SW 1271 (cell line): ENCODE results near the gene RPTOR.
A peak's percentile ranks its signal among the peaks of the same experiment; 100 is the strongest.
"Not testable (repeated sequence)": the region's sequence is repeated elsewhere in the genome, so short reads cannot be mapped to it uniquely, and the experiment has no call there.

Experiments used
- DNase-seq, 2 experiments: peaks; one replicate each; lab custom pipeline; 2025; lab: John Stamatoyannopoulos, UW

The RPTOR gene

DNA sequence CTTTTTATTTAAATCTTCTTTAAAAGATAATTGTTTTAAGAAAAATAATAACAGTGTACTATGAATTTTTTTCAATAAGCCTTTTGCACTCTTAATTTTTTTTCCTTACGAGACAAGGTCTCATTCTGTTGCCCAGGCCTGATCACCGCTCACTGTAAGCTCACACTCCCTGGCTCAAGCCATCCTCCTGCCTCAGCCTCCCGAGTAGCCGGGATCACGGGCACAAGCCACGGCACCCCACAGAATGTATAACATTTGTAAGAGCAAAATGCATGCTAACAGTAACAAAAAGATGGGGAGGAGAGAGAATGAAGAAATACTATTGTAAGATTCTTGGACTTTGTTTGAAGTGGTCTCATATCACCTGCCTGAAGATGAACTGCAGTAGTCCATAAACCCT lies 320.1 kb downstream of the RPTOR start:
- DNase-seq: no peak

- DNase-seq: peak in 1 of 2 experiments; percentile 44
These were observed 321.6 kb downstream of the RPTOR start for GRCh38 chr17:80866050-80866793.

GRCh38 chr17:80868022-80868609 lies 323.5 kb downstream of the RPTOR start:
- no peak for DNase-seq

DNA sequence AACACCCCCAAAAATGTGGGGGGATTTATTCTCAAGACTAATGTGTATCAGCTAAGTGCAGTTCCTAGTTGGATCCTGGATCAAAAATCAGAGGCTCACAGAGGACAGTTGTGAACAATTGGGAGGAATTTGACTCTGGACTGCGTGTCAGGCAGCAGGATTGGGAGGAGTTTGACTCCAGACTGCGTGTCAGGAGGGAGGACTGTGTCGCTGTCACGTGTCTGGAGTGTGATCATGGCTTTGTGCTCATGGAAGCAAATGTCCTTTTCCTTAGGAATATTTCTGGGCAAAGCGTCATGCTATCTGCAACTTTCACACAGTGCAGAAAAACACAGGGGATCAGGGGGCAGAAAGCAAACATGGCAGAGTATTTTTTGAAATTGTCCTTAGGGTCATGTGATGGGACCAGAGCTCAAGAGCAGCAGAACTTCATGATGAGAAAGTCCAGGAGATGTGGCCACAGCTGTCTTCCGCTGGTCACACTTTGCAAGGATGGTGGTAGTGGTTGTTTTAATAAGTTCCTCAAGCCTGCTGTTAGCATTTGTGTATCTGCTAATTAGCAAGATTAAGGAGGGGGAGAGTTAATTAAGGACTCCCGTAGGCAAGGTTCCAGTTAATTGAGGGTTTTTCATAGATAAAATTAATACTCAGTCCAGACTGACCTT lies 325.0 kb downstream of the RPTOR start:
- DNase-seq: no peak

DNA sequence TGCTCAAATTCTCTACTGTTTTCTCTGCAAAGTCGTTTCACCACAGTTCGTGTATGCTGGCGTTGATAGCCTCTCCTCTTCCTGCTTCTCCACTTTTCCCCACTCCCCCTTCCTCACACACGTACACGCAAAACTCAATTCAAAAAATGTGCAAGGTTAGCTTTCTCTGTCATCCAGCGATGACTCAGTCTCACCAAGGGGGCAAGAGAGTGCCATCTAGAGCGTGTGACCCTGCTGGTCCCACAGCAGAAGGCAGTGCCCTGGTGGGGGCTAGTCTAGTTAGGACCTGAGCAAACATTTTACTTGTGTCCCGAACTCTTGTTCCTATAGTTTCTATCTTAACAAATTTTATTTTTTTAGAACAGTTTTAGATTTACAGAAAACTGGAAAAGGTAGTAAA lies 325.8 kb downstream of the RPTOR start:
- DNase-seq: no peak

- DNase-seq: no peak
These were observed 326.7 kb downstream of the RPTOR start for GRCh38 chr17:80871341-80871740.

DNA sequence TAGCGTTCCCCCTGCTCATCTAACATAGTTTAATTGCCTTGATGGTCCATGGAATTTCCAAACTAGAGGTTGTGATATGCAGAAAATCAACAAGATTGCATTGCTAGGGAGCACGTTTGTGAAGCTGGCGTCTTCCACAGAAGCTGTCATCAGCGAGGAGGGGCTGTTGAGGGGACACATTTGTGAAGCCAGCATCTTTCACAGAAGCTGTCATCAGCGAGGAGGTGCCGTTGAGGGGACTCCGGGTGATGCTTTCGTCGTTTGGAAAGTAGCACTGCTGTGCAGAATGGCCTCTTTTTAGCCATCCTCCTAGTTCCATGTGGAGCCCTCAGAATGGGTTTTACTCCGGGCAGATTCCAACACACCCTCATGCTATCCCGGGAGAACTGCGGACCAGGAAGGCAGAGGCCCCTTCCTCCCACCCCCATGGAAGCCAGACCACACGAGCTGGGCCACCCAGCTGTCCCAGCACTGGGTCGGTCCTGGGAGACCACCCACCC lies 327.4 kb downstream of the RPTOR start:
- DNase-seq: no peak

- DNase-seq: no peak
These were observed 328.1 kb downstream of the RPTOR start for GRCh38 chr17:80872501-80873306.

GRCh38 chr17:80873307-80873951 lies 328.8 kb downstream of the RPTOR start:
- no peak for DNase-seq

DNA sequence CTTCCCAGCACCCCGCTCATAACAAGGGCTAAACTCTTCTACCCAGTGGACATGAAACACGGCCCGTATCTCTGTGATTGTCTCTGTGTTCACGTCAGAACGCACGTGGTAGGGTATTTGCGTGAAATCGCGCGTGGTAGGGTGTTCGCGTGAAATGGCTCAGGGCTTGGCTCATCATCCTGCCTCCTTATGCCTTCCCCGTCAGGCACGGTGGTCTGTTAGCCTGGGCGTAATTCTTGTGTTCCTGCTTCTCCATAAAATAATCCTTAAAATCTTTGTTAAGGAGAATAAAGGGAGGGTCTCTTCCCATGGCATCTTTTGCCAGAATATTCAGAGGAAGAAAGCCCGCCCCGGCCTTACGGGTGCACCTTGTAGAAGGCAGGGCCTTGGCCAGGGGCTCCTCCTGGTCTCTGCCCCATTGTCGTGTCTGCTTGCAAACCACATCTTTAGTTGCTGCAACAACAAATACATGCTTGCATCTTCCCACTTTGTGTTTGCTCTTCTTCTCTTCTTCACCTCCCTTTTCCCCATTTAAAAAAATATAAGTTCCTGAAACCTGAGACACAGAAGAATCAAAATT lies 330.3 kb downstream of the RPTOR start:
- no peak for DNase-seq

DNA sequence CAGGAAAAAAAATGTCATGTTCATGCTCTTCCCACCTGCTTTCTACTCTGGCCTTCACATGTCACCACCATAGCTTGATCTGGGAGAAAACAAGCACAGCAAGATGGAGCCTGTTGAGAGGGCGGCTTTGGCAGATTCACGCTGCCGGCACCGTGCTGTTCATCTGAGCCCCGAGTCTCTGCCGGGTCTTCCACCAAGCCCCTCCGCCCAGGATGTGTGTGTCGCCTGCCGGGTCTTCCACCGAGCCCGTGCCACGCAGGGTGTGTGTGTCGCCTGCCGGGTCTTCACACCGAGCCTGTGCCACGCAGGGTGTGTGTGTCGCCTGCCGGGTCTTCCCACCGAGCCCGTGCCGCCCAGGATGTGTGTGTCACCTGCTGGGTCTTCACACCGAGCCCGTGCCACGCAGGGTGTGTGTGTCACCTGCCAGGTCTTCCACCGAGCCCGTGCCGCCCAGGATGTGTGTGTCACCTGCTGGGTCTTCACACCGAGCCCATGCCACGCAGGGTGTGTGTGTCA lies 330.9 kb downstream of the RPTOR start:
- not testable (repeated sequence) for DNase-seq

- DNase-seq: not testable (repeated sequence)
These were observed 331.9 kb downstream of the RPTOR start for GRCh38 chr17:80876456-80876949.

GRCh38 chr17:80876950-80877728 lies 332.5 kb downstream of the RPTOR start:
- no peak for DNase-seq

DNA sequence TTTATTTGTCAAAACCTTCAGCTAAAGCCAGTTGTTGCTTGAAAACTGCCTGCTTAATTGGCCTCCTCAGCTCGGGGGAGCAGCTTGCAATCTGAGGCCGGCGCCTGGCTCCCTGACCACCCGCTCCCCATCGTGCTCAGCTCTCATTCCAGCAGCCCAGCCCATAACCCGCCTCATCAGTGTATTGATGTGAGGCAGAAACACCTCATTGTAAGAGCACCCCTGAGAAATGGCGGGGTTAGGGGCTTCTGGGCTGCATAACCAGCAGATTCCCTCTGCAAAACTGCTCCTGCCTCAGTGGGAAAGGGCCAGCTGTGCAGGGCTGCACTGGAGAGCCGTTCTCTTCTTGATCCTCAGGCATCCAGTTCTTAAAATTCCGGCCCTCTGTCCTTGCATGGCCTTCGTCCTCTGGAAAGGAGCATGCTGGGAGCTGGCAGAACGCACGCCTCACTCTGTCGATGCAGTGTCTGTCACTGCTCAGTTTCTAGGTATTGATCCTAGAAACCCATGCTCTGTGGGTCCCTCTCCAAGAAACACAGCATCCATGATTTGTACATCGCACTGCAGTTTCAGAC lies 333.2 kb downstream of the RPTOR start:
- DNase-seq: no peak

DNA sequence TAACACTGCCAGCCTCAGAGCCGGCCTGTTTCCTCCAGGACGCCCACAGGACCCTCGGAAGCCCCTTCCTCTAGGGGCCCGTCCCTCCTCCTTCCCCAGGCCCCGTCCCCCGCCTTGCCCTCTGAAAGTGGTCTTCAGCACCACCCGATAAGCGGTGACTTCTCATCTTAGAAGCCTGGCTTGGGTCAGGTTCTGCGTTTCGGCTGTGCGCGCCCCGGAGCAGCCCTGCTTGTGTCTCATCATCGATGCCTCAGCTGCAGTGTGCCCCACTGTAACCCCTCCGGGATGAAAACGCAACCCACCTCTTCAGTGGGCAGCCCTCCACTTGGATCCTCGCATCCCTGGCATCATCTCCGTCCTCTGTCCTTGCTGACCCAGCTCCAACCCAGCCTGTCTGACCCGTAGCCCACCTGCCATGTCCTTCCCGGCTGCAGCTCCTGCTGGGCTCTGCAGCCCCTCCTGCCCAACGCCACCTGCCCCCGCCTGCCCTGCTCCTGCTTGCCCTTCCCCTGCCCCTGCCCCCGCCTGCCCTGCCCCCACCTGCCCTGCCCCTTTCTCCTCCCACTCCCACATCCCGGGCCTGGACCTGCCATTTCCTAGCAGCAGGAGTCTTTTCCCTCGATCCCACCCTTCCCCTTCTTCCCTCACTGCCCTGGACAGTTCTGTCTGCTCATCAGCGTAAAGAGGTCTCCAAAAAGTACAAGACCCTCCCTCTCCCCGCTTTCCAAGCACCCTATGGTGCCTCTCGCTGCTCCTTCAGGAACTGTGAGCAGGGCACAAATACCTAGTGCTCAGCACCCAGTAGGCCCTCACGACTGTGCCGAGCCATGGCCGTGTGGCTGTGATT lies 334.5 kb downstream of the RPTOR start:
- no peak for DNase-seq

DNA sequence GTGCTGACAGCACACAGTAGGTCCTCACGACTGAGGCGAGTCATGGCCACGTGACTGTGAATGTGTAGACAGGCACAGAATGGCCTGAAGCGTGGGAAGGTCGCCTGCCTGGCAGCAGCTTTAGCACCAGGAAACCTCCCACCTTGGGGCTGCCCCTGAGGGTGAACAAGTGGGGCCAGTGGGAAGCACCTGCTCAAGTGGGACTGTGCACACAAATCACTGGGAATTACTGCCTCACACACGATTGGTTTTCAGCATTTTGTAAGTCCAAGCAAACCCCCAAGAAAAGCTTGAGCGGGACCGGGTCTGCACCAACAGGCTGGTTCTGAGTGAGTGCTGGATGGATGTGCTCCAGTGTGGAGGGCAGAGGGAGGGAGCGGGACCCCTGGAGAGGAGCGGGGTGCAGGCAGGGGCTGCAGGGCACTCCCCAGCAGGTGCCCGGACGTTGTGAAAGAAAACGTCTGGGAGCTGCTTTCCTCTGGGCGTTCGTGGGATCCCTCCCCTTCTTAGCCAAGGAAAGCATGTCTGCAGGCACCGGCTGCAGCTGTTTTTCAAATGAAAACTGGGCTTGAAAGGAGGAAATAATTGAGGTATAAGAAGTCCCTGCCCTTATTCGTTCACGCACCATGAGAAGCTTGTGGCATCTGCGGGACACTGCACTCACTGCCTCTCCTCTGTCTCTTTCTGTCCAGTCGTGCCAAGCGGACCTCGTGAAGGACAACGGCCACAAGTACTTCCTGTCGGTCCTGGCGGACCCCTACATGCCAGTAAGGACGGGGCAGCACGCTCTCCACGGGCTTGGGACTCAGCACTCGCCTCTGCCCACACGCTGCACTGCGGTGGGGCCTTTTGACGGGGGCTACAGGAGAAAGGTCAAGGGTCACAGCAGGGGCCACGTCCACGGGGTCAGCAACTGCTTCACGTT lies 335.3 kb downstream of the RPTOR start:
- DNase-seq: no peak

- DNase-seq: no peak
These were observed 336.0 kb downstream of the RPTOR start for GRCh38 chr17:80880648-80880985.

GRCh38 chr17:80881306-80881705 lies 336.7 kb downstream of the RPTOR start:
- no peak for DNase-seq
